PC-3 (cell line): ENCODE results near the gene GEMIN8.

ENCODE experiments used
- CTCF ChIP-seq: fragments of 300-600 bp; sonication (generic); conservative IDR thresholded peaks from 2 replicates; pipeline ENCODE4 v1.5.1; 2017; ENCODE audit warnings: antibody characterized with exemption, low read depth, mild to moderate bottlenecking, low read length
- EZH2 ChIP-seq: fragments of 300-600 bp; sonication (generic); IDR thresholded peaks from one replicate; pipeline ENCODE4 v1.6.1; 2017; ENCODE audit warnings: antibody characterized with exemption, mild to moderate bottlenecking, low read length; ENCODE audit not compliant: unreplicated experiment
- EZH2phosphoT487 ChIP-seq: fragments of 300-600 bp; sonication (generic); IDR thresholded peaks from 2 replicates; pipeline ENCODE4 v1.6.1; 2018; ENCODE audit warnings: mild to moderate bottlenecking, antibody characterized with exemption, low read length, borderline replicate concordance

GRCh38 chrX:13985697-13986435 lies 43.8 kb downstream of the GEMIN8 start:
- TF ChIP-seq CTCF (no peak), EZH2phosphoT487 (no peak), EZH2 (no peak)
